Gastroesophageal sphincter (tissue), 3 donors: Measurements from ENCODE around the gene STRIP1.

ENCODE experiments used
- CTCF ChIP-seq, 4 experiments: fragments of 200-600 bp in 2 of 4; fragments of 450-650 bp in 2 of 4; sonication (generic) in 1 of 4; IDR thresholded peaks; one replicate each; pipeline ENCODE4 v1.5.1; 2017 to 2019; ENCODE audit warnings: antibody characterized with exemption in 4 of 4, mild to moderate bottlenecking in 2 of 4, moderate library complexity in 2 of 4
- EP300 ChIP-seq: sonication (generic); formaldehyde crosslinking; IDR thresholded peaks from one replicate; pipeline ENCODE4 v1.6.1; 2017; ENCODE audit warnings: antibody characterized with exemption, mild to moderate bottlenecking
- POLR2A ChIP-seq, 2 donors: fragments of 450-650 bp; IDR thresholded peaks; one replicate each; pipeline ENCODE4 v1.6.1; 2017; ENCODE audit warnings: antibody characterized with exemption in 2 of 2, mild to moderate bottlenecking in 2 of 2, moderate library complexity in 1 of 2
- POLR2AphosphoS5 ChIP-seq: sonication (generic); formaldehyde crosslinking; IDR thresholded peaks from one replicate; pipeline ENCODE4 v1.6.1; 2017; ENCODE audit warnings: antibody characterized with exemption

- no peak for TF ChIP-seq CTCF (IDR thresholded peaks at IDR 0.05)
- no peak for TF ChIP-seq POLR2AphosphoS5
- no peak for TF ChIP-seq POLR2A (IDR thresholded peaks at IDR 0.05)
- TF ChIP-seq EP300, result no peak
Observed at GRCh38 chr1:110102081-110102480, 67.7 kb downstream of the STRIP1 start.
